Activated B cell treated with CpG ODN at 0.5 μM for 24 hours (primary cell): ENCODE data around the gene DLG2. TPM values are rescaled to one million over a fixed set of nuclear protein-coding genes. Genes with fewer than 3 reads are reported as not detected.
"Not testable (repeated sequence)": the region's sequence is repeated elsewhere in the genome, so short reads cannot be mapped to it uniquely, and the experiment has no call there.

ENCODE experiments used
- ATAC-seq: fragments of 200-7000 bp; cut with Tn5 transposase; one replicate; pipeline ENCODE4 v1.10.0; 2021; ENCODE audit warnings: low read depth, mild to moderate bottlenecking, moderate library complexity
- CTCF ChIA-PET: fragments of 350-600 bp; sonication (Branson Sonifier 250); formaldehyde crosslinking; loops from one replicate; lab custom pipeline; 2021; ENCODE audit warnings: antibody characterized with exemption; lab: Charles Lee
- POLR2A ChIA-PET: fragments of 350-600 bp; sonication (Branson Sonifier 250); formaldehyde crosslinking; loops from one replicate; lab custom pipeline; 2021; ENCODE audit warnings: antibody characterized with exemption; lab: Charles Lee
- DNase-seq: peaks from one replicate; pipeline ENCODE4 v3.0.0; 2022
- H3K27ac Mint-ChIP-seq: one replicate; pipeline ENCODE4 v1.8.0; 2020; ENCODE audit warnings: mixed read lengths
- H3K27me3 Mint-ChIP-seq: one replicate; pipeline ENCODE4 v1.8.0; 2021; ENCODE audit warnings: mixed read lengths
- H3K36me3 Mint-ChIP-seq: one replicate; pipeline ENCODE4 v1.8.0; 2021; ENCODE audit warnings: low read depth, mixed read lengths
- H3K4me1 Mint-ChIP-seq: one replicate; pipeline ENCODE4 v1.8.0; 2021; ENCODE audit warnings: mixed read lengths
- H3K4me3 Mint-ChIP-seq: one replicate; pipeline ENCODE4 v1.8.0; 2020; ENCODE audit warnings: mild to moderate bottlenecking, mixed read lengths
- H3K9me3 Mint-ChIP-seq: one replicate; pipeline ENCODE4 v1.8.0; 2020; ENCODE audit warnings: mixed read lengths
- CTCF ChIP-seq: fragments of 200-600 bp; IDR thresholded peaks from one replicate; pipeline ENCODE4 v1.8.0; 2022; ENCODE audit warnings: antibody characterized with exemption, mild to moderate bottlenecking
- intact Hi-C: fragments of 100-400 bp; cut with micrococcal nuclease; formaldehyde crosslinking; loops from one replicate; pipeline ENCODE4 v1.15.1; 2024
- total RNA-seq: library from RNA; stranded (reverse); gene quantifications from 2 replicates; pipeline ENCODE4 v1.2.3, GENCODE V29; 2022

The DLG2 gene
- total RNA-seq, 1 donor from 2014 or later = 2.7 TPM

- no peaks in the 10 kb centered on the region for H3K36me3 Mint-ChIP-seq
- peaks cover 27% of the 10 kb centered on the region for H3K9me3 Mint-ChIP-seq
- intact Hi-C loops = no loop called here
- TF ChIP-seq CTCF = no peak
- no peaks in the 10 kb centered on the region for H3K4me1 Mint-ChIP-seq
- ChIA-PET CTCF (no interaction called here), POLR2A (no interaction called here)
- H3K27me3 Mint-ChIP-seq = no peaks in the 10 kb centered on the region
- no peak overlapping the region for H3K4me3 Mint-ChIP-seq
- DNase-seq = no peak
- no peak for ATAC-seq
- no peak overlapping the region for H3K27ac Mint-ChIP-seq
Measured at GRCh38 chr11:85414175-85414574, 213.0 kb downstream of the DLG2 start.

DNA sequence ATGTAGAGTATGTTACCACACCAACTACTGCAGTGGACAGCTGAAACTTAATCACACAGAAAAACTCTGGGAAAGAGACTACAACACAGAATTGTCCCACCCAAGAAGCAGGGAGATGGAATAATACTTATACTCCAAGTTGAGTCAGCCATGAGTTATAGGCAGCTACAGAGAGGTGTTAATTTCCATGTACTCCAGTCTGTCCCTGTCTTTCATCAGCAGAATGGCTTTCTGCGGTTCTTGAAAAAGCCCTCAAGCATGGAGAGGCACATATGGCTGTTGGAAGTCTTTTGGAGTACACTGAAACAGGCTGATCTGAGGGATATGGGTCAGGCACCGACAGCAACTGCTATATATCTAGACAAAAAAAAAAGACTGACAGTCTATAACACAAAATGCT is 219.5 kb downstream of the DLG2 start:
- intact Hi-C loops = no loop called here
- TF ChIP-seq CTCF = no peak
- DNase-seq (no peak), ATAC-seq (no peak)
- Mint-ChIP-seq H3K27ac (no peak overlapping the region), H3K27me3 (no peaks in the 10 kb centered on the region), H3K9me3 (peaks cover 4% of the 10 kb centered on the region), H3K4me3 (no peak overlapping the region), H3K4me1 (no peaks in the 10 kb centered on the region), H3K36me3 (no peaks in the 10 kb centered on the region)
- CTCF ChIA-PET = no interaction called here
- POLR2A ChIA-PET = no interaction called here

- H3K4me1 Mint-ChIP-seq = no peaks in the 10 kb centered on the region
- ChIA-PET POLR2A (no interaction called here), CTCF (no interaction called here)
- no peak overlapping the region for H3K27ac Mint-ChIP-seq
- H3K27me3 Mint-ChIP-seq = no peaks in the 10 kb centered on the region
- ATAC-seq (no peak), DNase-seq (no peak)
- H3K9me3 Mint-ChIP-seq = peaks cover 4% of the 10 kb centered on the region
- intact Hi-C loops = no loop called here
- no peaks in the 10 kb centered on the region for H3K36me3 Mint-ChIP-seq
- no peak for TF ChIP-seq CTCF
- no peak overlapping the region for H3K4me3 Mint-ChIP-seq
Measured at GRCh38 chr11:85406841-85407240, 220.3 kb downstream of the DLG2 start.

GRCh38 chr11:85406316-85406715 is 220.8 kb downstream of the DLG2 start:
- H3K36me3 Mint-ChIP-seq = no peaks in the 10 kb centered on the region
- no peak for ATAC-seq
- H3K4me3 Mint-ChIP-seq = no peak overlapping the region
- H3K27me3 Mint-ChIP-seq = no peaks in the 10 kb centered on the region
- no peaks in the 10 kb centered on the region for H3K4me1 Mint-ChIP-seq
- no peak for DNase-seq
- CTCF ChIA-PET = no interaction called here
- POLR2A ChIA-PET = no interaction called here
- peaks cover 5% of the 10 kb centered on the region for H3K9me3 Mint-ChIP-seq
- intact Hi-C loops = no loop called here
- no peak overlapping the region for H3K27ac Mint-ChIP-seq
- no peak for TF ChIP-seq CTCF

GRCh38 chr11:85395515-85396055 is 231.6 kb downstream of the DLG2 start:
- H3K9me3 Mint-ChIP-seq, H3K4me1 Mint-ChIP-seq, H3K36me3 Mint-ChIP-seq, DNase-seq, CTCF ChIA-PET, H3K4me3 Mint-ChIP-seq, H3K27ac Mint-ChIP-seq, H3K27me3 Mint-ChIP-seq, intact Hi-C loops, ATAC-seq: not testable (repeated sequence)
- POLR2A ChIA-PET = interaction anchor here (0.6 kb wide), 1 partner anchor 538 kb away, joined by 4 read pairs; no protein-coding TSS in a partner anchor

DNA sequence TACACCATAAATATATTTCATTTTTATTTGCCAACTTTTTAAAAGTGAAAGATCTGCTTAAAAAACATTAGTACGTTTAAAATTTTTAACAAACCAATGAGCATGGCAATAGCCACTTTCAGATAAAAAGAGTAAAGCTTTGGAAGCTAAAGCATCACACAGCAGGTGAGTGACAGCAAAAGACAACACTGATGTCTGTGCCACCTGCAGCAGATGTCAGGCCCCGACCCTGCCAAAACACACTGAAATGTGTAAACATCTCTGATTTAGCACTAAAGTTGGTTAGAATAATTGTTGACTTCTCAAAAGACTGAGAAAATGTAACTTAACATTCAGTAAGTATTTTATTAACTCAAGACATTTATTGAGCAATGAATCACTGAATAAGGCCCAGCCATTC is 232.9 kb downstream of the DLG2 start:
- DNase-seq (no peak), ATAC-seq (no peak)
- H3K4me3 Mint-ChIP-seq = no peak overlapping the region
- H3K9me3 Mint-ChIP-seq = peaks cover 7% of the 10 kb centered on the region
- ChIA-PET POLR2A (no interaction called here), CTCF (no interaction called here)
- no peak overlapping the region for H3K27ac Mint-ChIP-seq
- no peaks in the 10 kb centered on the region for H3K27me3 Mint-ChIP-seq
- H3K36me3 Mint-ChIP-seq = no peaks in the 10 kb centered on the region
- intact Hi-C loops = no loop called here
- peaks cover 9% of the 10 kb centered on the region for H3K4me1 Mint-ChIP-seq
- TF ChIP-seq CTCF = no peak
